Activated T-cell treated with anti-CD3 and anti-CD28 coated beads for 48 hours (primary cell): Measurements from ENCODE around the gene TNS3.
"Not testable (repeated sequence)": the region's sequence is repeated elsewhere in the genome, so short reads cannot be mapped to it uniquely, and the experiment has no call there.

Experiments used
- DNase-seq: peaks from one replicate; pipeline ENCODE4 v3.0.0-alpha.2; 2020; ENCODE audit warnings: low read depth

The TNS3 gene

DNA sequence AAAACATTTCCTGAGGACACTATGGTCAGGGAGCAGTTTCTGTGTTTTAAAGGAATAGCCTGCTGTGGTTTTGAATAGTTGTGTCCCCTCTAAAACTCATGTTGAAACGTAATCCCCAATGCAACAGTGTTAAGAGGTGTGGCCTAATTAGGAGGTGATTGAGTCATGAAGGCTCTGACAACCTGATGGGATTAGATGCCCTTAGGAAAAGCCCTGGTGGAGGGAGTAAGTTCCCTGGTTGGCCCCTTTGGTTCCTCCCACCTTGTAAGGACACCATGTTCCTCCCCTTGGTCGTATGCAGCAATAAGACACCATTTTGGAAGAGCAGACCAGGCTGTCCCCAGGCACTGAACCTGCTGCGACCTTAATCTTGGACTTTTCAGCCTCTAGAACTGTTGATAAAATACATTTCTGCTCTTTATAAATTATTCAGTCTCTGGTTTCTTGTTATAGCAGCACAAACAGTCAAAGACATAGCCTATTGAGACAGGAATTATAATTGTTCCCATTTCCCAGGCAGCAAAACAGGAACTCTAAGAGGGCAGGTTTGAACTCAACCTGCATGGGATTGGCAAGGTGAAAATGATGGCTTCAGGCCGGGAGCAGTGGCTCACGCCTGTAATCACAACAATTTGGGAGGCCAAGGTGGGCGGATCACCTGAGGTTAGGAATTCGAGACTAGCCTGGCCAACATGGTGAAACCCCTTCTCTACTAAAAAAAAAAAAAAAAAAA, 20.5 kb upstream of the TNS3 start:
- DNase-seq: no peak

DNA sequence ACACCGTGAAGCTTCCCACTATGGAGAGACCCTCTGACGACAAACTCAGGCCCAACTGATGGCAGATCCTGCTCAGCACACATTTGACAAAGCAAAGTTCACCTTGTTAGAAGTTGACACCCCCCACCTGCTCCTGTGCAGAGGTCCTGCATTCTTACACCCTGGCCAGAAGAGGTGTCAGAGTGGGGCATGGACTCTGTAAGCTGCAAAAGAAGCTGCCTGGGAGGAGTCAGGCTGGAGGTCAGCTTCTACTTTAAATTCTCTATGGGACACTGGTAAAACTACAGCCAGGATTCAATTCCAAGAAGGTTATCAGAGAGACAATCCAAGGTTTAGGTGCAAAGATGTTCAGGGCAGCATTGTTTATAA, 20.0 kb upstream of the TNS3 start:
- DNase-seq: no peak

- DNase-seq: no peak
Observed at GRCh38 chr7:47601119-47601880, 19.4 kb upstream of the TNS3 start.

GRCh38 chr7:47600199-47601118, 18.5 kb upstream of the TNS3 start:
- no peak for DNase-seq

DNA sequence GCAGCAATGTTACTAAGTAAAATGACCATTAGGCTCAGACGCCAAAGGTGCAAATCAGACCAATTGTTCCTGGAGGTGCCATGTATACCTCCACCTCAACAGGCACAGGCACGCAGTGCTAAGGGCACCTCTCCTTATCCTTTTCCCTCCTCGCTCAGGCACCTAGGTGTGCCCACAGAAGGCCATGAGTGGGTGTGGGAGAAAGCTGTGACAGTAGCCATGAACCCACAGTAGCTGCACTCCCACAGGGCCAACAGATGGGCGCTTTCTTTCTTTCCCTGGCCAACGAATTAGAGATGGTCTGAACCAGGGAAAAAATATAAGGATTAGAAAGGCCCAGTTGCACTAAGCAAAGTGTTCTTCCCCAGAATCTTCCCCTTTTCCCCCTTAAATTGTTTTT, 15.5 kb upstream of the TNS3 start:
- no peak for DNase-seq

DNA sequence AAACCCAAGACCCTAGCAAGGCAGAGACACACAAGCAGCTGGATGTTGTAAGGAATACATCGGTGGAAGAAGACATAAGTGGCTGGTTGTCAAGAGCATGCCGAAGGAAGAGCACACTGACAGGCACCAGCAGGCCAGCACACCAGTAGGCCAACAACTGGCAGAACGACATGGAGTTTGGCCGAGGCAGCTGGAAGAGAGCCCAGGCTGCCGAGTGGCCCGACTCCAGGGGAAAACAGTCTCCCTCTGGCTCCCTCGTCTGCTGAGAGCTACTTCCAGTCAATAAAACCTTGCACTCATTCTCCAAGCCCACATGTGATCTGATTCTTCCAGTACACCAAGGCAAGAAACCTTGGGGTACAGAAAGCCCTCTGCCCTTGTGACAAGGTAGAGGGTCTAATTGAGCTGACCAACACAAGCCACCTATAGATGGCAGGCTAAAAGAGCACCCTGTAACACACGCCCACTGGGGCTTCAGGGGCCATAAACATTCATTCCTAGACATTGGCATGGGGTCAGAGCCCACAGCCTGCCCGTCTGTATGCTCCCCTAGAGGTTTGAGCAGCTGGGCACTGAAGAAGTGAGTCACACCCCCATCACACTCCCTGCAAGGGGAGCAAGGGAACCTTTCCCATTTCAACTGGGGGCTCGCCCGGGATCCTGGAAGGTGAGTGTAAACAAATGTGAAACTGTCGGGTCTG, 14.7 kb upstream of the TNS3 start:
- DNase-seq: no peak

DNA sequence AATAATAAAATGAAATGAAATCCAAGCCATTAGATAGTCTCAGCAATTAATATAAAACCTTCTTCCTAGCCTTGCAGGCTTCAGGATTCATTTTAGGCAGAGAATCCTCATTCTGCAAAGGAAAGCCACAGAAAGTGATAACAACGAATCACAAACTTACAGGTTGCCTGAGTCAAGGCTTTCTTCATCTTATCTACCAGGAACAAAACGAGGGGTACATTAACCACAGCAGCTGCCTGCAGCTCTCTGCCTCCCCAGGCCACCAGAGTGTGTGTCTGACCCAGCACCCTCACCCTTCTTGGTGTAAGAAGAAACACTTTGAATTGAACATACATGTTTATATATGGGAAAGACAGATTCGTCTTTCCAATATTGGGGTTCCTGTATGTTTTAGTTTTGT, 12.5 kb upstream of the TNS3 start:
- DNase-seq: no peak

DNA sequence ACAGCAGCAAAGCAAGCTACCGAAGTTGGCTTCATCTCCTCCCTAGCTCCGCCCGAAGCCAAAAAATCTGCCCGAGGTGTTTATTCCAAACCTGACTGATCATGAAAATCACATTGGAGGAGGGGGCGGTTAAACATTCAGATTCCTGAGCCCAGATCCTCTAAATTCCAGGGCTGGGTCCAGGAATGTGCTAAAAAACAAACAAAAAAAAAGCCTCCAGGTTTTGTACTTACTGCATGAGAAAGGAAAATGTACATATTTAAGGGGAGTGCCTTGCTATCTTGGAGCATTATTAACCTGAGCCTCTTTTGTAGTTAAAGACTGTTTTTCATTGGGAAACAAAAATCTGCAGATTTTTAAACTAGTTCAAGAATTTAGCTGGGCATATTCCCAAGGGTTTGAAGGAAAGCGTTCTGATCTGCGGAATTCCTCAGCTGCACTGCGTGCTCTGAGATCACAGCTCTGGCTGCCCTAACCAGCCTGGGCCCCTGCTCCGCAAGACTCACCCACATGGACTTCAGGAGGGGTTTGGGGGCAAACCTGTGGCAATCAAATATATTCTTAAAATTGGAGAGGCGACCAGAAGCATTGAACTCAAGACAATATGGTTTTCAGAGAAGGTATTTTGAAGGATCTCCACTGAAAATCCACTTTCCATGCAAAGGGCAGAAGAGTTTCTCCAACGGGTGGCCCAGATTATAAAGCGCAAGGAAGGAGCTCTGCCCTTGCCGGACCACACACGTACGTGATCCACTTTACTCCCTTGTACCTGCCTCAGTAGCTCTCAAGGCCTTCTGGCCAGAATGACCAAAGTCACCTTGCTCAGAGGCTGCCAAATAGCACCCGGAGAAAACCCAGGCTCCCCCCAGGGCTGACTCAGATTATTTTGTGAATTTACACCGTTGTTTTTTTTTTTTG, 10.0 kb upstream of the TNS3 start:
- no peak for DNase-seq

GRCh38 chr7:47591089-47591654, 9.3 kb upstream of the TNS3 start:
- DNase-seq: no peak

DNA sequence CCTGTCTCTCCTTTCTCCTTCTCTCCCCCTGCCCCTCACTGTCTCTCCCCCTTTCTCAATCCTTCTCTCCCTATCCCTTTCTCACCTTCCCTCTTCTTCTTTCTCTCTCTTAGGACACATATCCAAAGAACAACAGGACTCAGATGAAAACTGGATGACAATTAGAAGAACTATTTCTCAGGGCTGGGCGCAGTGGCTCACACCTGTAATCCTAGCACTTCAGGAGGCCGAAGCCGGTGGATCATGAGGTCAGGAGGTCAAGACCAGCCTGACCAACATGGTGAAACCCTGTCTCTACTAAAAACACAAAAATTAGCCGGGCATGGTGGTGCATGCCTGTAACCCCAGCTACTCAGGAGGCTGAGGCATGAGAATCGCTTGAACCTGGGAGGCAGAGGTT, 8.3 kb upstream of the TNS3 start:
- not testable (repeated sequence) for DNase-seq

- DNase-seq: no peak
Observed at GRCh38 chr7:47588704-47589225, 6.9 kb upstream of the TNS3 start.

- no peak for DNase-seq
Observed at GRCh38 chr7:47587976-47588375, 6.1 kb upstream of the TNS3 start.

DNA sequence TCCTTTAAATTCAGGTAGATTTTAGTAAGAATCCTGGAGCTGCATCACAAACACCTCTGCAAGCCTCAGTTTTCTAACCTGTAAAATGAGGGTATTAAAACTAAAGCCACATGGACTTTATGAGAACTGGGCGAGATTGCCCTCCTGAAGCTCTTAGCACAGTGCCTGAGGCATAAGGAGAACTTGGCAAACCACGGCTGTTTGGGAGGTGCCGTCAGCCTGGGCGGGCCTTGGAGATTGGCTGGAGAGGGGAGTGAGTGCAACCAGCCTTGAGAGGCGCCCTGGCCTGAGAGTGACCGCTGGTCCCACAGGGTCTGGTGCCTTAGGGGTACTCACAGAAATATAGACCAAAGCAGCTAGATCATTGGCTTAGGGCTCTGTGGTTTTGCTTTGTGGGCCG, 5.4 kb upstream of the TNS3 start:
- DNase-seq: no peak

DNA sequence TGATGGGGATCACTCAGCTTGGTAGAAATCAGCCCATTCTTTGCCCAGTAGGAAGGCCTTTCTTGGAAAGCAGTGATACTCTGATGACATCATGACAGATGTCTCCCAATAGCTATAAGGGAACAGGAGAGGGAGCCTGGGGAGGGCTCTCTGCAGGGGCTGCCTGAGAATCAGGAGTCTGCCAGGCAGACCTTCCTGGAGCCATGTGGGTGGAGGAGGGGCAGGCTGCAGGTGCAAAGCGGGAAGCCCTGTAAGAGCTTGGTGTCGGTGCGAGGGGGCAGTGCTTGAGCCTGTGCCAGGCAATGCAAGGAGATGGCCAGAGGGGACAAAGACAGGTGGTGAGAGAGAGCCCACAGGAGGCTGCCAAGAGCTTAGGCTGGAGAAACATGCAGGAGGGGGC, 5.0 kb upstream of the TNS3 start:
- DNase-seq: no peak

DNA sequence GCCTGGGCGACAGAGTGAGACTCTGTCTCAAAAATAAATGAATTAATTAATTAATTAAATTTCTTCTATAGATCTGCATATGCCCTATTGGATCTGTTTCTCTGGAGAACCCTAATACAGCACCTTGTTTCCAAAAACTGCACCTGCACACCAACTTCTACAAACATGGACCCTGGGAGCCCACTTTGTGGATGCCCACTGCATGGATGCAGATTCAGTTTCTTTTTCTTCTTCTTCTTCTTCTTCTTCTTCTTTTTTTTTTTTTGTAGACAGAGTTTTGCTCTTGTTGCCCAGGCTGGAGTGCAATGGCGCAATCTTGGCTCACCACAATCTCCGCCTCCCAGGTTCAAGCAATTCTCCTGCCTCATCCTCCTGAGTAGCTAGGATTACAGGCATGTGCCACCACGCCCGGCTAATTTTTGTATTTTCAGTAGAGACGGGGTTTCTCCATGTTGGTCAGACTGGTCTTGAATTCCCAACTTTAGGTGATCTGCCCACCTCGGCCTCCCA, 4.3 kb upstream of the TNS3 start:
- not testable (repeated sequence) for DNase-seq

GRCh38 chr7:47584536-47584895, 2.6 kb upstream of the TNS3 start:
- no peak for DNase-seq

- no peak for DNase-seq
Observed at GRCh38 chr7:47583739-47584535, 2.0 kb upstream of the TNS3 start.

DNA sequence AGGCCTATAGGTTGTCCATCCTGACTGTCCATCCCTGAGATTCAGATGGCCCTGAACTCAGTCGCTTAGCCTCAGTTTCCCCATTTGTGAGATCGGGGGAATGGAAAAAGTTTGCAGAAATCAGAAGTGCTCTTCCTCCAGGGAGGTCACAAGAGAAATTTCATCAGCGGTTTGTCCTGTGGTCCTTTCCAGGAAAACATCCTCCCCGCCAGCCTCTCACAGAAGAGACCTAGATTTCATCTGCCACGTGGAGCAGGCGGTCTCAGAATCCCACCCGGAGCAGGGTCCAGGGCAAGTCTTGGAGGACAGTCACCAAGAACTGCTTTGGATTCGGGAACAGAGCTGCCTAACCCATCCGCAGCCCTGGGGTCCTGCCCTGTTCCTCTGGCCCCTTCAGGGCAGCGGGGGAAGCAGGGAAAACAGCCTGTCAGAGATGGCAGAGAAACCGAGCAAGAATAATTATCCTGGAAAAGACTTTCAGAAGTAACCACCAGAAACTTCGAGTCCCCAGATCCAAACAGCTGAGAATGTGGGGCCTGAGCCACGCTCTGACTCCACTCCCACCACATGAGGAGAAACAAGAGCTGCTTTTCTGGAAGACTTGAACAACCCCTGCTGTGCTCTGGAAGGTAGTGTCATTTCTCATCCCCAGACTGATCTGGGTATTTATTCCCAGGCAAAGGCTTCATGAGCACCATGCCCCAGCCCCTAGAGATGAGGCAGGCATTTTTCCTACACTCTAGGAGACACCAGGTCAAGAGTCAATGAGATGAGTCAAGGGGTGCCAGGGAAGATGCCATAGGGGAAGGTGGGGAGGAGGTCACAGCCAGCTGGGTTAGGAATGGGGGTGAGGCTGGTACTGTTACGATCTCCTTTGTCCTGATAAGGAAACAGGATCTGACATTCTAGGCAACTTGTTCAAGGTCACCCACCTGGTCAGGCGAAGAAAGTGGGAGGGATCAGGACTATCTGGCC, 1.1 kb upstream of the TNS3 start:
- no peak for DNase-seq
